Trophoblast cell (in vitro differentiated cells and primary cell): ENCODE measurements around the gene CNTN4.

ENCODE experiments used
- DNase-seq, 2 donors: peaks; one replicate each; pipeline ENCODE4 v3.0.0-alpha.2; 2016
- H2AFZ ChIP-seq: 2 replicates; pipeline ENCODE4 v1.6.1; 2013; ENCODE audit warnings: low read length, moderate library complexity, mild to moderate bottlenecking; ENCODE audit not compliant: insufficient read depth, poor library complexity
- H2AK5ac ChIP-seq: 2 replicates; pipeline ENCODE4 v1.6.1; 2013; ENCODE audit warnings: mild to moderate bottlenecking, low read length
- H2BK120ac ChIP-seq: 2 replicates; pipeline ENCODE4 v1.6.1; 2013; ENCODE audit warnings: low read length, mild to moderate bottlenecking, moderate library complexity; ENCODE audit not compliant: insufficient read depth, poor library complexity
- H2BK12ac ChIP-seq: 2 replicates; pipeline ENCODE4 v1.6.1; 2013; ENCODE audit warnings: mild to moderate bottlenecking, low read length, moderate library complexity
- H2BK5ac ChIP-seq: 2 replicates; pipeline ENCODE4 v1.6.1; 2013; ENCODE audit warnings: low read length, low read depth, moderate library complexity, mild to moderate bottlenecking; ENCODE audit not compliant: poor library complexity
- H3K14ac ChIP-seq: 2 replicates; pipeline ENCODE4 v1.6.1; 2013; ENCODE audit warnings: mild to moderate bottlenecking, low read length
- H3K18ac ChIP-seq: 2 replicates; pipeline ENCODE4 v1.6.1; 2013; ENCODE audit warnings: mild to moderate bottlenecking, low read length
- H3K23ac ChIP-seq: 2 replicates; pipeline ENCODE4 v1.6.1; 2013; ENCODE audit warnings: low read length
- H3K27ac ChIP-seq: 2 replicates; pipeline ENCODE4 v1.5.1; 2013; ENCODE audit warnings: low read depth, mild to moderate bottlenecking, inconsistent platforms, low read length, moderate library complexity
- H3K27me3 ChIP-seq: 2 replicates; pipeline ENCODE4 v1.6.1; 2013; ENCODE audit warnings: inconsistent platforms, mild to moderate bottlenecking, low read length, moderate library complexity; ENCODE audit not compliant: insufficient read depth
- H3K36me3 ChIP-seq, 2 experiments: 1 replicate in 1 of 2; 2 replicates in 1 of 2; pipeline ENCODE4 v1.6.1; 2013; ENCODE audit warnings: low read length in 2 of 2, mild to moderate bottlenecking in 2 of 2, moderate library complexity in 1 of 2; ENCODE audit not compliant: insufficient read depth in 2 of 2, control insufficient read depth in 1 of 2
- H3K4ac ChIP-seq: 2 replicates; pipeline ENCODE4 v1.6.1; 2013; ENCODE audit warnings: low read depth, mild to moderate bottlenecking, low read length, moderate library complexity
- H3K4me1 ChIP-seq, 2 experiments: 1 replicate in 1 of 2; 2 replicates in 1 of 2; pipeline ENCODE4 v1.6.1; 2013; ENCODE audit warnings: low read length in 2 of 2, mild to moderate bottlenecking in 2 of 2, moderate library complexity in 1 of 2; ENCODE audit not compliant: insufficient read depth in 2 of 2, control insufficient read depth in 1 of 2
- H3K4me2 ChIP-seq: 2 replicates; pipeline ENCODE4 v1.6.1; 2013; ENCODE audit warnings: inconsistent platforms, mild to moderate bottlenecking, low read length, moderate library complexity
- H3K4me3 ChIP-seq: 2 replicates; pipeline ENCODE4 v1.5.1; 2013; ENCODE audit warnings: mild to moderate bottlenecking, low read depth, low read length, inconsistent platforms
- H3K79me1 ChIP-seq: one replicate; pipeline ENCODE4 v1.6.1; 2013; ENCODE audit warnings: low read length
- H3K79me2 ChIP-seq: 2 replicates; pipeline ENCODE4 v1.6.1; 2013; ENCODE audit warnings: low read length, mild to moderate bottlenecking; ENCODE audit not compliant: control insufficient read depth, insufficient read depth, poor library complexity
- H3K9ac ChIP-seq: 2 replicates; pipeline ENCODE4 v1.6.1; 2013; ENCODE audit warnings: mild to moderate bottlenecking, low read length
- H3K9me3 ChIP-seq: 2 replicates; pipeline ENCODE4 v1.6.1; 2013; ENCODE audit warnings: low read depth, mild to moderate bottlenecking, control low read depth, inconsistent platforms, low read length; ENCODE audit not compliant: insufficient read depth
- H4K12ac ChIP-seq: 2 replicates; pipeline ENCODE4 v1.6.1; 2013; ENCODE audit warnings: low read depth, mild to moderate bottlenecking, low read length, moderate library complexity
- H4K8ac ChIP-seq: 2 replicates; pipeline ENCODE4 v1.6.1; 2013; ENCODE audit warnings: low read depth, mild to moderate bottlenecking, low read length, moderate library complexity
- H4K91ac ChIP-seq: one replicate; pipeline ENCODE4 v1.6.1; 2013; ENCODE audit warnings: low read depth, mild to moderate bottlenecking, low read length, moderate library complexity
- WGBS: extraction: QIAGEN DNeasy Blood & Tissue Kit; methylation state at CpG from one replicate; pipeline ENCODE4 v1.1.7; 2013; ENCODE audit warnings: missing lambda C conversion rate; ENCODE audit not compliant: insufficient read length, insufficient coverage; ENCODE audit errors: extremely low coverage; 5-methylcytosine and 5-hydroxymethylcytosine counted together

CNTN4 gene

GRCh38 chr3:3074551-3075257, 976.0 kb downstream of the CNTN4 start:
- H2BK120ac ChIP-seq = no peak overlapping the region
- no peak overlapping the region for H3K4me3 ChIP-seq
- no peak overlapping the region for H3K27ac ChIP-seq
- H3K18ac ChIP-seq = no peak overlapping the region
- no peak overlapping the region for H2BK12ac ChIP-seq
- no peak overlapping the region for H4K8ac ChIP-seq
- H3K36me3 ChIP-seq = no peaks in the 10 kb centered on the region
- H3K27me3 ChIP-seq = no peaks in the 10 kb centered on the region
- no peaks in the 10 kb centered on the region for H3K4me1 ChIP-seq
- H3K14ac ChIP-seq = no peak overlapping the region
- H3K9ac ChIP-seq = no peak overlapping the region
- no peak overlapping the region for H2AFZ ChIP-seq
- peaks cover 2% of the 10 kb centered on the region for H3K9me3 ChIP-seq
- no peak overlapping the region for H2BK5ac ChIP-seq
- WGBS = no CpG with 5 or more reads among the region's 5 CpGs
- H3K4ac ChIP-seq = no peak overlapping the region
- no peaks in the 10 kb centered on the region for H3K79me1 ChIP-seq
- no peak overlapping the region for H3K23ac ChIP-seq
- no peak overlapping the region for H4K12ac ChIP-seq
- no peak for DNase-seq
- no peaks in the 10 kb centered on the region for H3K79me2 ChIP-seq
- H2AK5ac ChIP-seq = no peak overlapping the region
- no peak overlapping the region for H3K4me2 ChIP-seq
- H4K91ac ChIP-seq = no peak overlapping the region

- Histone ChIP-seq H3K9ac (no peak overlapping the region), H3K23ac (no peak overlapping the region), H3K4me3 (no peak overlapping the region), H3K79me1 (no peaks in the 10 kb centered on the region), H3K27me3 (no peaks in the 10 kb centered on the region), H2BK12ac (no peak overlapping the region), H2BK5ac (no peak overlapping the region), H2AFZ (no peak overlapping the region), H3K18ac (no peak overlapping the region), H3K9me3 (peaks cover 3% of the 10 kb centered on the region), H3K4ac (no peak overlapping the region), H2AK5ac (no peak overlapping the region), H4K12ac (no peak overlapping the region), H3K36me3 (no peaks in the 10 kb centered on the region), H4K8ac (no peak overlapping the region), H4K91ac (no peak overlapping the region), H2BK120ac (no peak overlapping the region), H3K27ac (no peak overlapping the region), H3K79me2 (no peaks in the 10 kb centered on the region), H3K14ac (no peak overlapping the region), H3K4me1 (no peaks in the 10 kb centered on the region), H3K4me2 (no peak overlapping the region)
- no peak for DNase-seq
- no CpG with 5 or more reads among the region's 5 CpGs for WGBS
Measured at GRCh38 chr3:3080309-3080708, 981.6 kb downstream of the CNTN4 start.

- Histone ChIP-seq H3K27me3 (no peaks in the 10 kb centered on the region), H2BK12ac (no peak overlapping the region), H3K79me1 (no peaks in the 10 kb centered on the region), H2BK5ac (no peak overlapping the region), H3K4me1 (no peaks in the 10 kb centered on the region), H3K27ac (no peak overlapping the region), H4K12ac (no peak overlapping the region), H3K79me2 (no peaks in the 10 kb centered on the region), H2BK120ac (no peak overlapping the region), H3K23ac (no peak overlapping the region), H3K4ac (no peak overlapping the region), H3K18ac (no peak overlapping the region), H2AK5ac (no peak overlapping the region), H2AFZ (no peak overlapping the region), H4K8ac (no peak overlapping the region), H3K14ac (no peak overlapping the region), H3K36me3 (no peaks in the 10 kb centered on the region), H3K4me2 (no peak overlapping the region), H3K9ac (no peak overlapping the region), H3K9me3 (peaks cover 3% of the 10 kb centered on the region), H3K4me3 (no peak overlapping the region), H4K91ac (no peak overlapping the region)
- no CpG with 5 or more reads among the region's 9 CpGs for WGBS
- no peak for DNase-seq
Measured at GRCh38 chr3:3081381-3082233, 982.9 kb downstream of the CNTN4 start.

- Histone ChIP-seq H3K9ac (no peak overlapping the region), H2AFZ (no peak overlapping the region), H3K27ac (no peak overlapping the region), H3K79me1 (no peaks in the 10 kb centered on the region), H3K23ac (no peak overlapping the region), H3K79me2 (no peaks in the 10 kb centered on the region), H4K12ac (no peak overlapping the region), H2AK5ac (no peak overlapping the region), H2BK5ac (no peak overlapping the region), H3K4me3 (no peak overlapping the region), H3K4me1 (no peaks in the 10 kb centered on the region), H3K14ac (no peak overlapping the region), H2BK120ac (no peak overlapping the region), H3K36me3 (no peaks in the 10 kb centered on the region), H3K27me3 (no peaks in the 10 kb centered on the region), H3K4me2 (no peak overlapping the region), H2BK12ac (no peak overlapping the region), H3K9me3 (peaks cover 3% of the 10 kb centered on the region), H3K4ac (no peak overlapping the region), H4K91ac (no peak overlapping the region), H3K18ac (no peak overlapping the region), H4K8ac (no peak overlapping the region)
- no CpG with 5 or more reads among the region's 2 CpGs for WGBS
- no peak for DNase-seq
Measured at GRCh38 chr3:3082234-3082924, 983.7 kb downstream of the CNTN4 start.
